OCI-LY1 (cell line): ENCODE results near the gene MME.

Experiments used
- EZH2 ChIP-seq: fragments of 200-600 bp; sonication (generic), shearing (Covaris generic); IDR thresholded peaks from 2 replicates; pipeline ENCODE4 v1.8.0; 2017; ENCODE audit warnings: borderline replicate concordance, mixed run types, mild to moderate bottlenecking, antibody characterized with exemption, low read length, moderate library complexity, mixed read lengths
- TF ChIP-seq, protein P1 (sequence below): fragments of 200-600 bp; sonication (generic), shearing (Covaris generic); IDR thresholded peaks from 2 replicates; pipeline ENCODE4 v1.5.1; 2017; ENCODE audit warnings: mild to moderate bottlenecking, antibody characterized with exemption, low read length, moderate library complexity, mixed read lengths

DNA sequence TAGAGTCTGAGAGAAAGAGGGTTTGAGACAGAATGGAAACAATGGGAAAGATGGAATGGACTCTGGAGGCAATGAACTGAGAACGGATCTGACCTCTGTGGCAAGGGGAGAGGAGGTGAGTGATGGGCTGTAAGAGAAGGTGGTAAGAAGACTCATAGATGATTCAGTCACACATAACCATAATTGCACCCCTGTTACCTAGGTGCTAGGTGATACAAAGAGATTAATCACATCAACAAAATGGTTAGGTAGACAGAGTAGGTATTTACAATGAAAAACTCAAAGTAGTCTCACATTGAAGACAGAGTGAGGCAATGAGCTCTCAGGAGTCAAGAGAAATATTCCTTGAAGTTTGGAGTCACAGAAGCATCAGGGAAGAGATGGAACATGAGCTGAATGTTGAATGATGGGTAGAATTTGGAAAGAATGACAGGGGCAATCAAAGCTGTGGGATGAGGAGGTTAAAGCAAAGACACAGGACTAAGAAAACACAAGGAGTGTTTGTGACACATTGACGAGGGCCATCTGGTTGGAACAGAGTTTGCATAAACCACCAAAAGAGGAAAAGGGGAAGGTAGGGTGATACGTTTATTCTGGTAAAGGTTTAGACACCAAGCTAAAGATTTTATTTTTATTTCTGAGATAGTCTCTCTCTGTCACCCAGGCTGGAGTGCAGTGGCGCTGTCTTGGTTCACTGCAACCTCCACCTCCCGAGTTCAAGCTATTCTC is 32.7 kb downstream of the MME start:
- TF ChIP-seq, protein P1, sequence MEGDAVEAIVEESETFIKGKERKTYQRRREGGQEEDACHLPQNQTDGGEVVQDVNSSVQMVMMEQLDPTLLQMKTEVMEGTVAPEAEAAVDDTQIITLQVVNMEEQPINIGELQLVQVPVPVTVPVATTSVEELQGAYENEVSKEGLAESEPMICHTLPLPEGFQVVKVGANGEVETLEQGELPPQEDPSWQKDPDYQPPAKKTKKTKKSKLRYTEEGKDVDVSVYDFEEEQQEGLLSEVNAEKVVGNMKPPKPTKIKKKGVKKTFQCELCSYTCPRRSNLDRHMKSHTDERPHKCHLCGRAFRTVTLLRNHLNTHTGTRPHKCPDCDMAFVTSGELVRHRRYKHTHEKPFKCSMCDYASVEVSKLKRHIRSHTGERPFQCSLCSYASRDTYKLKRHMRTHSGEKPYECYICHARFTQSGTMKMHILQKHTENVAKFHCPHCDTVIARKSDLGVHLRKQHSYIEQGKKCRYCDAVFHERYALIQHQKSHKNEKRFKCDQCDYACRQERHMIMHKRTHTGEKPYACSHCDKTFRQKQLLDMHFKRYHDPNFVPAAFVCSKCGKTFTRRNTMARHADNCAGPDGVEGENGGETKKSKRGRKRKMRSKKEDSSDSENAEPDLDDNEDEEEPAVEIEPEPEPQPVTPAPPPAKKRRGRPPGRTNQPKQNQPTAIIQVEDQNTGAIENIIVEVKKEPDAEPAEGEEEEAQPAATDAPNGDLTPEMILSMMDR = no peak
- TF ChIP-seq EZH2 = no peak
